ENCODE results near the gene CDS2. TPM values are rescaled to one million over a fixed set of nuclear protein-coding genes. Genes with fewer than 3 reads are reported as not detected.

The CDS2 gene
- total RNA-seq, 2 experiments from 2014 or later: 16.6 to 42.8 TPM

DNA sequence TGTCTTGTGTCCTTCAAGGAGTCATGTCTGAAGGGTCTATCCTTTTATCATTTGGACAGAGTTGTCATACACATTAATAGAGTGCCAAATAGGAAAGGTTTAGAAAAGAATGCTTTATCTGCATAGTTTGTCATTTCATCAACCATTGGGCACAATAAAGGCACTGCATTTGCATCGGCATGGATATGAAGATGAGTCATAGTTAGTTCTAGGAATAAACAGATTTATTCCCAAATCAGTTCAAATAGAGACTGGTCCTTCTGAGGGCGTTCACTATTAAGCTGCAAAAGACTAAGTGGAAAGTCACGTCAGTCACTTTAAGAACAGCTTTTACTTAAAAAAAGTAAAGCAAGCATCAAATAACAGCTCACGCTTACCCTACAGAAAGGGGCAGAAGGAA lies 90.8 kb downstream of the CDS2 start:
- Histone ChIP-seq H4K20me1 (ENCODE audit: insufficient read depth, low read length) (no peaks in the 10 kb centered on the region), H3K9me2 (ENCODE audit: insufficient read depth, low read length) (no peaks in the 10 kb centered on the region), H2AFZ (ENCODE audit: low read length) (no peak overlapping the region), H3K4me3 (ENCODE audit: low read depth, low read length, poor library complexity, severe bottlenecking) (no peak overlapping the region), H3K4me1 (ENCODE audit: insufficient read depth, low read length, poor library complexity, severe bottlenecking) (peaks cover 4% of the 10 kb centered on the region), H3K27ac (ENCODE audit: low read depth, low read length, poor library complexity, severe bottlenecking) (no peak overlapping the region), H3K4me2 (ENCODE audit: low read length) (no peak overlapping the region), H3K9me3 (ENCODE audit: low read length) (no peaks in the 10 kb centered on the region), H3K36me3 (ENCODE audit: insufficient read depth, low read length) (no peaks in the 10 kb centered on the region), H3K79me2 (ENCODE audit: insufficient read depth, low read depth, low read length) (no peaks in the 10 kb centered on the region)
- intact Hi-C loops (cut with micrococcal nuclease; ENCODE audit: unreplicated experiment): no loop called here
- DNase-seq (ENCODE audit: low spot score): no peak
- TF ChIP-seq EZH2phosphoT487 (IDR thresholded peaks at IDR 0.05; ENCODE audit: borderline replicate concordance, low read depth, low read length): no peak
- ChIA-PET POLR2A (no interaction called here), CTCF (ENCODE audit: unreplicated experiment) (interaction anchor here (1.1 kb wide), 1 partner anchor 91 kb away, joined by 3 read pairs; no protein-coding TSS in a partner anchor)
- BruUV-seq (replicated peaks): no TSS peak

DNA sequence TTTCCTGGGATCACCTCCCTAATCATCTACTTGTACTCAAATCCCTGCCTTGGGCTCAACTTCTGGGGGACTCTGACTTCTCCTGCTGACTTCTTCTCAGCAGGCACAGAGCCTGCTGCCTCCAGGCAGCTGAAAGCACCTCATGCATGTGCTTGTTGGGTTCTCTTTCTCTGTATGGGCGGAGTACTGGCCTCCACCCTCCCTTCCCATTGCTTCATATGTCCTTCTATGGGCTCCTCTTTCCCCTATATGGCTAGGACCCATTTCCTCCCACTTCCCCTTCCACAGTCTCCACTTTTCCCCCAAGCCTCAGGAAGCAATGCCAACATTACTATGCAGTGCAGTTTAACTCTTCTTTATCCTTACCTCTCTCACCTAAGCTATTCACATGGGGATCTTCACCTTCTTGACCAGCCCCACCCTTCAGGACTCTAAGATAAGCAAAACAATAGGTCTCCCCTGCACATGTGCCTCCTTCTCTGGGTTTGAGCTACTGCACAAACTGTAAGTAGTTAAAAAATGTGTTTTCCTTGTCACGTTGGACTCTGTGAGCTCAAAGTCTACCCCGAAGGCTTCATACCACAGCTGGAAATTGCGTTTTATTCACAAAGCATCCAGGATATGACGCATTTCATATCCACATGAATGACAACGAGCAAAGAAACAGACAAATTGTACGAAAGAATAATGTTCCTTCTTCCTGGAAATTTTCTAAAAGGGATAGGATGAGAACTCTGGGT lies 93.7 kb downstream of the CDS2 start:
- Histone ChIP-seq H4K20me1 (ENCODE audit: insufficient read depth, low read length) (no peaks in the 10 kb centered on the region), H3K4me3 (ENCODE audit: low read depth, low read length, poor library complexity, severe bottlenecking) (no peak overlapping the region), H3K9me3 (ENCODE audit: low read length) (no peaks in the 10 kb centered on the region), H3K36me3 (ENCODE audit: insufficient read depth, low read length) (no peaks in the 10 kb centered on the region), H3K79me2 (ENCODE audit: insufficient read depth, low read depth, low read length) (no peaks in the 10 kb centered on the region), H3K4me1 (ENCODE audit: insufficient read depth, low read length, poor library complexity, severe bottlenecking) (peaks cover 4% of the 10 kb centered on the region), H3K27ac (ENCODE audit: low read depth, low read length, poor library complexity, severe bottlenecking) (no peak overlapping the region), H3K9me2 (ENCODE audit: insufficient read depth, low read length) (no peaks in the 10 kb centered on the region), H2AFZ (ENCODE audit: low read length) (no peak overlapping the region), H3K4me2 (ENCODE audit: low read length) (no peak overlapping the region)
- ChIA-PET POLR2A (interaction anchor here (0.6 kb wide), 5 partner anchors 9 to 657 kb away, joined by 3 to 4 read pairs (median 3); no protein-coding TSS in a partner anchor), CTCF (ENCODE audit: unreplicated experiment) (interaction anchor here (0.7 kb wide), 1 partner anchor 94 kb away, joined by 3 read pairs; the partner anchor contains the start of gene CDS2)
- intact Hi-C loops (cut with micrococcal nuclease; ENCODE audit: unreplicated experiment): no loop called here
- TF ChIP-seq EZH2phosphoT487 (IDR thresholded peaks at IDR 0.05; ENCODE audit: borderline replicate concordance, low read depth, low read length): no peak
- TF ChIP-seq, protein P1, sequence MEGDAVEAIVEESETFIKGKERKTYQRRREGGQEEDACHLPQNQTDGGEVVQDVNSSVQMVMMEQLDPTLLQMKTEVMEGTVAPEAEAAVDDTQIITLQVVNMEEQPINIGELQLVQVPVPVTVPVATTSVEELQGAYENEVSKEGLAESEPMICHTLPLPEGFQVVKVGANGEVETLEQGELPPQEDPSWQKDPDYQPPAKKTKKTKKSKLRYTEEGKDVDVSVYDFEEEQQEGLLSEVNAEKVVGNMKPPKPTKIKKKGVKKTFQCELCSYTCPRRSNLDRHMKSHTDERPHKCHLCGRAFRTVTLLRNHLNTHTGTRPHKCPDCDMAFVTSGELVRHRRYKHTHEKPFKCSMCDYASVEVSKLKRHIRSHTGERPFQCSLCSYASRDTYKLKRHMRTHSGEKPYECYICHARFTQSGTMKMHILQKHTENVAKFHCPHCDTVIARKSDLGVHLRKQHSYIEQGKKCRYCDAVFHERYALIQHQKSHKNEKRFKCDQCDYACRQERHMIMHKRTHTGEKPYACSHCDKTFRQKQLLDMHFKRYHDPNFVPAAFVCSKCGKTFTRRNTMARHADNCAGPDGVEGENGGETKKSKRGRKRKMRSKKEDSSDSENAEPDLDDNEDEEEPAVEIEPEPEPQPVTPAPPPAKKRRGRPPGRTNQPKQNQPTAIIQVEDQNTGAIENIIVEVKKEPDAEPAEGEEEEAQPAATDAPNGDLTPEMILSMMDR (conservative IDR thresholded peaks at IDR 0.05; ENCODE audit: low read length): no peak
- no peak for DNase-seq (ENCODE audit: low spot score)
- no TSS peak for BruUV-seq (replicated peaks)

DNA sequence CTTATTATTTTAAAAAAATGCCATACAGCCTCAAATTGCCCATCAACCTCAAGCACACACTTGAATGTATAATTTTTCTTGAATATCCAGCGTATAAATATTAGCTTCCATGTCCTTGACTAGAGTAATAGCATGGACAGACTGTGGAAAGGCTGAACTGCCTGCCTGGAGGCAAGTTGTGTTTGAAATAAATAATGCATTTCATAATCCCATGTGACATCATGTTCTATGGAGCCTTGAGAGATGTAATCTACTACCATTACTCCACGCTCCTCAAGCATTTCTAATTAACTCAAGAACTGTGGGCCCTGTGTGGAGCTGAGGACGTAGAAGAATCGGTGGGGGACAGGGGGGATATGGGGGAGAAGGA lies 94.2 kb downstream of the CDS2 start:
- no peaks in the 10 kb centered on the region for H3K36me3 ChIP-seq (ENCODE audit: insufficient read depth, low read length)
- no peak overlapping the region for H3K27ac ChIP-seq (ENCODE audit: low read depth, low read length, poor library complexity, severe bottlenecking)
- no peak overlapping the region for H2AFZ ChIP-seq (ENCODE audit: low read length)
- no peak overlapping the region for H3K4me2 ChIP-seq (ENCODE audit: low read length)
- H3K4me3 ChIP-seq (ENCODE audit: low read depth, low read length, poor library complexity, severe bottlenecking): no peak overlapping the region
- BruUV-seq (replicated peaks): no TSS peak
- CTCF ChIA-PET (ENCODE audit: unreplicated experiment): no interaction called here
- no peaks in the 10 kb centered on the region for H3K9me2 ChIP-seq (ENCODE audit: insufficient read depth, low read length)
- POLR2A ChIA-PET: interaction anchor here (0.6 kb wide), 5 partner anchors 10 to 656 kb away, joined by 3 to 4 read pairs (median 3); no protein-coding TSS in a partner anchor
- TF ChIP-seq, protein P1 (conservative IDR thresholded peaks at IDR 0.05; ENCODE audit: low read length): no peak
- TF ChIP-seq EZH2phosphoT487 (IDR thresholded peaks at IDR 0.05; ENCODE audit: borderline replicate concordance, low read depth, low read length): no peak
- DNase-seq (ENCODE audit: low spot score): no peak
- no peaks in the 10 kb centered on the region for H3K9me3 ChIP-seq (ENCODE audit: low read length)
- no peaks in the 10 kb centered on the region for H3K4me1 ChIP-seq (ENCODE audit: insufficient read depth, low read length, poor library complexity, severe bottlenecking)
- intact Hi-C loops (cut with micrococcal nuclease; ENCODE audit: unreplicated experiment): no loop called here
- no peaks in the 10 kb centered on the region for H4K20me1 ChIP-seq (ENCODE audit: insufficient read depth, low read length)
- no peaks in the 10 kb centered on the region for H3K79me2 ChIP-seq (ENCODE audit: insufficient read depth, low read depth, low read length)

Data from OCI-LY7 (cell line).